Adipocyte (in vitro differentiated cells): ENCODE data around the gene SLC27A1.

Source experiments
- DNase-seq: peaks from one replicate; pipeline ENCODE4 v3.0.0-alpha.2; 2015; ENCODE audit warnings: low read depth
- H3K27me3 ChIP-seq: replicated peaks from 2 replicates; pipeline ENCODE4 v1.7.0; 2013; ENCODE audit warnings: mild to moderate bottlenecking, low read length, moderate library complexity; ENCODE audit not compliant: control insufficient read depth, insufficient read depth
- H3K36me3 ChIP-seq: 2 replicates; pipeline ENCODE4 v1.7.0; 2013; ENCODE audit warnings: low read length, mild to moderate bottlenecking, moderate library complexity; ENCODE audit not compliant: control insufficient read depth, insufficient read depth, severe bottlenecking
- H3K4me1 ChIP-seq: 2 replicates; pipeline ENCODE4 v1.7.0; 2013; ENCODE audit warnings: mild to moderate bottlenecking, low read length, moderate library complexity; ENCODE audit not compliant: control insufficient read depth, insufficient read depth
- H3K4me3 ChIP-seq: 2 replicates; pipeline ENCODE4 v1.7.0; 2013; ENCODE audit warnings: mild to moderate bottlenecking, low read length, moderate library complexity
- H3K9ac ChIP-seq: 2 replicates; pipeline ENCODE4 v1.7.0; 2013; ENCODE audit warnings: mild to moderate bottlenecking, low read length, moderate library complexity
- H3K9me3 ChIP-seq: 2 replicates; pipeline ENCODE4 v1.7.0; 2013; ENCODE audit warnings: mild to moderate bottlenecking, low read length, moderate library complexity; ENCODE audit not compliant: control insufficient read depth

Gene SLC27A1

DNA sequence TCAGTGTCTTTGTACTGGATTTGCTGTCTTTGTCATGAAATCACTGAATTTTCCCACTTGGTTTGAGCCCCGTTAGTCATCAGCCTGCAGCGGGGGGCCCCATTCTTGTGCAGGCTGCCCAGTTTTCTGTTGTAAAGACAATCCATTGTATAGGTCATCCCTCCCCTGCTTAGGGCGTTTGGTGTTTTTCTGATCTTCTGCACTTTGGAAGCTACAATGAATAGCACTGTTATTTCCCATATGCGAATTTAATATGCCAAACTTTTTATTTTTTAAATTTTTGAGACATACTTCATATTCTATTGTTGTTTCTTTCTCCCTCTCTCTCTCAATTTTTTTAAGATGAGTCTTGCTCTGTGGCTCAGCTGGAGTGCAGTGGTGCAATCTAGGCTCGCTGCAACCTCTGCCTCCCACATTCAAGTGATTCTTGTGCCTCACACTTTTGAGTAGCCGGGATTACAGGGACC lies 9.0 kb downstream of the SLC27A1 start:
- Histone ChIP-seq H3K4me3 (peak overlapping the region; percentile 66), H3K9ac (peak overlapping the region; percentile 81), H3K36me3 (peaks cover 18% of the 10 kb centered on the region), H3K9me3 (no peaks in the 10 kb centered on the region), H3K27me3 (no peaks in the 10 kb centered on the region), H3K4me1 (peaks cover 54% of the 10 kb centered on the region)
- DNase-seq, result peak; percentile 58

DNA sequence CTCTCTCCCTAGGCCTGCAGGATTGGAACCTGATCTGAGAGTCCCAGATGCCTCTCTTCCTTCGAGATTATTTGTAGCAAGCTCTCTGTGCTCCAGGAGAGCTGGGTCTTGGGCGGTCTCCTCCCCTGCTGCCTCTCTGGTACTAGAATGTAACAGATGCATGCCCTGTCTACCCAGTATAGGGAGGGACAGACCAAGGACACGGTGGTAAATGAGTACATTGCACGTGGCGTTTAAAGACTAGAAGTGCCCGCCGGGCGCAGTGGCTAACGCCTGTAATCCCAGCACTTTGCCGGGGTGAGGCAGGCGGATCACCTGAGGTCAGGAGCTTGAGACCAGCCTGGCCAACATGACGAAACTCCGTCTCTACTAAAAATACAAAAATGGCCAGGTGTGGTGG lies 11.7 kb downstream of the SLC27A1 start:
- Histone ChIP-seq H3K9me3 (no peaks in the 10 kb centered on the region), H3K4me3 (no peak overlapping the region), H3K36me3 (peaks cover 28% of the 10 kb centered on the region), H3K9ac (no peak overlapping the region), H3K27me3 (no peaks in the 10 kb centered on the region), H3K4me1 (peaks cover 42% of the 10 kb centered on the region)
- DNase-seq, result no peak

DNA sequence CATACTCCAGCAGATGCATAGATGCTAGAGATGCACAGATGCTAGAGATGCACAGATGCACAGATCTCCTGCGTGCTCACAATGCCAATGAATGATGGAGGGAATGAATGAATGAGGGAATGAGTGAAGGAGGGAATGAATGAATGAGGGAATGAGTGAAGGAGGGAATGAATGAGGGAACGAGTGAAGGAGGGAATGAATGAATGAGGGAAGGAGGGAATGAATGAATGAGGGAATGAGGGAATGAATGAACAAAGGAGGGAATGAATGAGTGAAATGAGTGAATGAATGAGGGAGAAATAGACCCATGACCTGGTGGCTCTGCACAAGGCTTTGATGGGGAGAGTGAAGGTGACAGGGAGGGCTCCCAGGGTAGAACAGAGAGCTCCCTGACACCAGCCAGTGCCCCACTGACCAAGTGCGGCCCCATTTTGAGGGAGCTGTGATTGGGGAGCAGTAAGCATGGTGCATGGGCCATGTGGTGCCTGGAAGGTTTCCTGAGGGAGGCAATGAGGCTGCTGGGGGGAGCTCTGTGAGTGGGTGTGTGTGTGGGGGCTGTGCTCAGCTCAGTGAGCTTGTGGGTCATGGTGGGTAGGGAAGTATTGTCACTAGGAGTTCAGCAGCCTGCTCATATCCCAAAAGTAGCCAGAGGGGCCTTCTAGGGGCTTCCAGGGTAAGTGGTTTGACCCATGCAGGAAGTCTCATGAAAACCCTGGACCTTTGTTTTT lies 12.7 kb downstream of the SLC27A1 start:
- no peak for DNase-seq
- Histone ChIP-seq H3K9me3 (no peaks in the 10 kb centered on the region), H3K4me3 (no peak overlapping the region)

DNA sequence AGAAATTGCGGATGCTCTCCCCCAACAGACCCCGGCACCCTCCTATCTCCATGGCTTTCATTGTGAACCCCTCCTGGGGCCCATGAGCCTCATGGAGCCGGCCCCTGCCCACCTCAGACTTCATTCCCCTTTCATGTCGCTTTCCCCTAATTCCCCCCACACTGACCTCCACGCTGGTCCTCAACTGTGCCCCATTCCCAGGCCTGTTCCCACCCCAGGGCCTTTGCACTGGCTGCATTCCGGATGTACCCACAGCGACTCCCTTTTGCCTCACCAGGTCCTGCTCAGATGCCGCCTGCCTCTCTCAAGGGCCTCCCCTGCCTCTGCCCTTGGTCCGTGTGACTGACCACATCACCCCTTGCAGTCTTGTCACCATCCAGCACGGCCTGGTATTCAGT lies 13.3 kb downstream of the SLC27A1 start:
- DNase-seq, result no peak
- Histone ChIP-seq H3K4me3 (no peak overlapping the region), H3K9me3 (no peaks in the 10 kb centered on the region), H3K4me1 (peaks cover 37% of the 10 kb centered on the region), H3K27me3 (no peaks in the 10 kb centered on the region), H3K36me3 (peaks cover 42% of the 10 kb centered on the region), H3K9ac (no peak overlapping the region)

More for the DNA sequence above, 12.7 kb downstream of the SLC27A1 start:
- no peaks in the 10 kb centered on the region for H3K27me3 ChIP-seq
- peaks cover 38% of the 10 kb centered on the region for H3K4me1 ChIP-seq
- H3K36me3 ChIP-seq, result peaks cover 36% of the 10 kb centered on the region
- no peak overlapping the region for H3K9ac ChIP-seq

DNA sequence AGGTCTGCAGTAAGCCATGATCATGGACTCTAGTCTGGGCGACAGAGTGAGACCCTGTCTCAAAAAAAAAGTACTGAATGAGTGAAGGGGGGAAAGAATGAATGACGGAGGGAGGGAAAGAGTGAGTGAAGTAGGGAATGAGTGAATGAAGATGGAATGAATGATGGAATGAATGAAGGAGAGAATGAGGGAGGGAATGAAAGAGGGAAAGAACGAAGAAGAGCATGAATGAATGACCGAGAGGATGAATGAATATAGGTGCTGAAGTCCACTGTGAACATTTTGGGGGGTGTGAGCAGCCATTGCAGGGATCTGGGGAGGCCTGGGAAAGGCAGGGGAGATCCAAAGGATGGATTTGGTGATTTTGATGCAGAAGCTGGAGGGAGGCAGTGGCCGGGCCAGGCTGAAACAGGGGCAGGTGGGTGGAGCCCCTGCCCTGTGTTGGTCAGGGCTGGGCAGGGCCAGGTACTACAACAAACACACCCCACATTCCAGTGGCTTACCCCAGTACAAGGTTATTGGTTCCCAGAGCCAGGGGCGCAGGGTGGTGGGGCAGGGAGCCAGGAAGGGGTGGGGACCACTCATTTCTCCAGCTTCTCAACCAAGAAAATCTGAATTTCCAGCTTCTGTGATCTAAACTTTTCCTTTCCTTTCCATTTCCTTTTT lies 14.3 kb downstream of the SLC27A1 start:
- no peak overlapping the region for H3K4me3 ChIP-seq
- peaks cover 27% of the 10 kb centered on the region for H3K4me1 ChIP-seq
- no peaks in the 10 kb centered on the region for H3K9me3 ChIP-seq
- no peaks in the 10 kb centered on the region for H3K27me3 ChIP-seq
- peaks cover 50% of the 10 kb centered on the region for H3K36me3 ChIP-seq
- H3K9ac ChIP-seq, result no peak overlapping the region
- no peak for DNase-seq

DNA sequence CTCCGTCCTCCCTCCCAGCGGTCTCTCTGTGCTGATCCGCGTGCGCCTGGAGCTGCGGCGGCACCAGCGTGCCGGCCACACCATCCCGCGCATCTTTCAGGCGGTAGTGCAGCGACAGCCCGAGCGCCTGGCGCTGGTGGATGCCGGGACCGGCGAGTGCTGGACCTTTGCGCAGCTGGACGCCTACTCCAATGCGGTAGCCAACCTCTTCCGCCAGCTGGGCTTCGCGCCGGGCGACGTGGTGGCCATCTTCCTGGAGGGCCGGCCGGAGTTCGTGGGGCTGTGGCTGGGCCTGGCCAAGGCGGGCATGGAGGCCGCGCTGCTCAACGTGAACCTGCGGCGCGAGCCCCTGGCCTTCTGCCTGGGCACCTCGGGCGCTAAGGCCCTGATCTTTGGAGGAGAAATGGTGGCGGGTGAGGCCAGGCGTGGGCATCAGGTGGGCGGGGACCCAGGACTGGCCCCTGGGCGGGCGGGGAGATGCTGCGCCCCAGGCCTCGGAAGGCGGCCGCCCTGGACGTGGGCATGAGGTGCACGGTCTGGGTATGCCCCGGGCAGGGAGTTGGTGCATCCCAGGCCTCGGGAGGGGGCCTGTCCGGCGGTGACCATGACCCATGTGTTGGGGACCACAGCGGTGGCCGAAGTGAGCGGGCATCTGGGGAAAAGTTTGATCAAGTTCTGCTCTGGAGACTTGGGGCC lies 16.4 kb downstream of the SLC27A1 start:
- Histone ChIP-seq H3K9ac (no peak overlapping the region), H3K27me3 (no peaks in the 10 kb centered on the region), H3K4me3 (no peak overlapping the region), H3K4me1 (peaks cover 14% of the 10 kb centered on the region), H3K9me3 (no peaks in the 10 kb centered on the region), H3K36me3 (peaks cover 60% of the 10 kb centered on the region)
- no peak for DNase-seq

DNA sequence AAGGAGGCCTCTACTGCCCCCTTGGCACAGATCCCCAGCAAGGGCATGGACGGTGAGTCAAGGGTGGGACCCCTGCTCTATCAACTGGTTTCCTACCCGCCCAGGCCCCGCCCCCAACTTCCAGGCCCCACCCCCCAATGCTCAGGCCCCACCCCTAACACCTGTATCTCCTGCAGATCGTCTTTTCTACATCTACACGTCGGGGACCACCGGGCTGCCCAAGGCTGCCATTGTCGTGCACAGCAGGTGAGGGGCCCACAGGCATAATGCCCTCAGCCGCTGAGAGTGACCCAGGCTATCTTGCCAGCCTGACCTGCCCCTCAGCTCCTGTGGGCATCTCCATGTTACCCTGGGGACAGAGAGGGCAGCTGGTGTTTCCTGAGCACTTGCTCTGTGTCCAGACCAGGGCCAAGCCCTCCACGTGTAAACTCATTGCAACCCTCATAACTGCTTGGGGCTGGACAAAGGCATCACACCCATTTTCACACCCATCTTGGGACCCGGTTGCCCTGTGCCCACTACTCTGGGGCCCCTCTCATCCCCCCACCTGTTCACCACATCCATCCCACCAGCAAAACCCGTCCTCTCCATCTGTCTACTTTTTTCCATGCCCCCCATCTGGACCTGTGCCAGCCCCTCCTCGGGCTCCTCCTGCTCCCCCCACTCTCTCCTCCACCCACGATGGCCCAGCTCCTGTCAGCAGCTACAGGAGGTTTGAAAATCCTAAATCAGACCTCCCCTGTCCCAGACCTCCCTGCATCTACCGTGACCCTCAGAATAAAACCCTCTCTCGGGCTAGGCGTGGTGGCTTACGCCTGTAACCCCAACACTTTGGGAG lies 17.2 kb downstream of the SLC27A1 start:
- no peak for DNase-seq
- no peak overlapping the region for H3K9ac ChIP-seq
- H3K9me3 ChIP-seq, result no peaks in the 10 kb centered on the region
- peaks cover 9% of the 10 kb centered on the region for H3K4me1 ChIP-seq
- H3K36me3 ChIP-seq, result peaks cover 56% of the 10 kb centered on the region
- H3K27me3 ChIP-seq, result no peaks in the 10 kb centered on the region
- H3K4me3 ChIP-seq, result no peak overlapping the region

DNA sequence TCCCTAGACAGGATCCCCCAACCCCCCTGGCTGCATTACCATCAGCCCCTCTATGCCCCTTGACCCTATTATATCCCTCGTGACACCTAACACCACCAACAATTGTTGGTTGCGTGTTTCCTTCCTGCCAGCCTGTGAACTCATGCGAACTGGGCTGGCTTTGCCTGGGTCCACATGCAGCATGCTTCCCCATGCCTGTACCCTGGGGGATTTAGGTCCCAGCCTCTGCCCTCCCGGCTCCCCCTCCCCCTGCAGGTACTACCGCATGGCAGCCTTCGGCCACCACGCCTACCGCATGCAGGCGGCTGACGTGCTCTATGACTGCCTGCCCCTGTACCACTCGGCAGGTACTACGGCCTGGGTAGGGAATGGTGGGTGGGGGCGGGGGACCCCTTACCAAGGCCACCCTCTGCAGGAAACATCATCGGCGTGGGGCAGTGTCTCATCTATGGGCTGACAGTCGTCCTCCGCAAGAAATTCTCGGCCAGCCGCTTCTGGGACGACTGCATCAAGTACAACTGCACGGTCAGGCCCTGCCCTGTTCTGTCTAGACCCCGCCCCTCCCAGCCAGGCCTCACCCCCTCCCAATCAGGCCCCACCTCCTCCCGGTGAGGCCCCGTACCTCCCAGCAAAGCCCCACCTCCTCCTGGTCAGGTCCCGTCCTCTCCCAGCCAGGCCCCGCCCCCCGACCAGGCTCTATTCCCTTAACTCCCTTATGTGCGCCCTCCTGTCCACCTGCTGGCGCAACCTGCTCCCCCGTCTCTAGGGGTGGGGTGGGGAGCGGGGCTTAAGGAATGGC lies 18.5 kb downstream of the SLC27A1 start:
- Histone ChIP-seq H3K36me3 (peaks cover 49% of the 10 kb centered on the region), H3K4me1 (peaks cover 9% of the 10 kb centered on the region), H3K9ac (no peak overlapping the region), H3K9me3 (no peaks in the 10 kb centered on the region), H3K27me3 (no peaks in the 10 kb centered on the region), H3K4me3 (no peak overlapping the region)
- peak; percentile 35 for DNase-seq

DNA sequence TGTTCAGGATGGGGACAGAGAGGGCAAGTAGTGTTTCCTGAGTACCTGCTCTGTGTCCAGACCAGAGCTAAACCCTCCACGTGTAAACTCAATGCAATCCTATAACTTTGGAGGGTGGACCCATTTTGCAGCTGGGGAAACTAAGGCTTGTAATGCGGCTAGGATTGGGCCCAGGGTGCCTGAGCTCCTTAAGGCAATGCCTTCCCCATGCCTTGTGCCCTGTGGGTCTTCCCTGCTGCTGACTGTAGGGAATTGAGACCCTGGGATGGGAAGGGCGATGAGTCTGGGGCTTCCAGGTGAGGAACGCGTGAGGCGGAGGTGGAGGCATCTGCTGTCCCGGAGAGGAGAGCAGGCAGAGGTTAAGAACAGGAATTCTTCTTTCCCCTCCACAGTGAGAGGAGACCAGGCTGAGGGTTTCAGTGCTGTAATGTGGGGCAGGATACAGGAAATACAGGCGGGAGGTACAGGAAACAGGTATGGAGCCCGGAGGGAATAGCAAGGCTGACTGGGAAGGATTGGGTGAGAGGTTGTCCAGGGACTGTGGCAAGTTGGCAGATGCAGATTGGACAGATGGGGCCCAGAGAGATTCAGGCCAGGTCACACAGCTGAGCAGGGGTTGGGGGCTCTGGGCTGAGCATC lies 19.2 kb downstream of the SLC27A1 start:
- no peaks in the 10 kb centered on the region for H3K9me3 ChIP-seq
- H3K4me1 ChIP-seq, result peaks cover 9% of the 10 kb centered on the region
- H3K4me3 ChIP-seq, result no peak overlapping the region
- no peak for DNase-seq
- no peak overlapping the region for H3K9ac ChIP-seq
- H3K36me3 ChIP-seq, result peaks cover 42% of the 10 kb centered on the region
- H3K27me3 ChIP-seq, result no peaks in the 10 kb centered on the region

DNA sequence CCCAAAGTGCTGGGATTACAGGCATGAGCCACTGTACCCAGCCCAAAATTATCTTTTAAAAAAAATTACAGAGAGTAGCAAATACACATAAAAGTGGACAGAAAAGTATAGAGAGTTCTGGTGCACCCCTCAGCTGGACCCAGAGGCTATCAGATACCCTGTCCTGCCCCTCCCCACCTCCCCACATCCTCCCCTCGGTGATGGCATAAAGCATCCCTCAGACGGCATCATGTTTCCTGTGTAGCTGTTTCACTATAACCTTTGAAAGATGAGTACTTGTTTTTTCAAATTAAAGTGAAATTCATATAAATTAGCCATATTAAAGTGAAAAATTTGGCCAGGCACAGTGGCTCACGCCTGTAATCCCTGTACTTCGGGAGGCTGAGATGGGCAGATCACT lies 20.1 kb downstream of the SLC27A1 start:
- Histone ChIP-seq H3K4me1 (peaks cover 9% of the 10 kb centered on the region), H3K27me3 (no peaks in the 10 kb centered on the region), H3K4me3 (no peak overlapping the region), H3K9ac (no peak overlapping the region), H3K36me3 (peaks cover 41% of the 10 kb centered on the region), H3K9me3 (no peaks in the 10 kb centered on the region)
- DNase-seq, result no peak
